ENCODE data around the gene CIB2.

CIB2 gene

DNA sequence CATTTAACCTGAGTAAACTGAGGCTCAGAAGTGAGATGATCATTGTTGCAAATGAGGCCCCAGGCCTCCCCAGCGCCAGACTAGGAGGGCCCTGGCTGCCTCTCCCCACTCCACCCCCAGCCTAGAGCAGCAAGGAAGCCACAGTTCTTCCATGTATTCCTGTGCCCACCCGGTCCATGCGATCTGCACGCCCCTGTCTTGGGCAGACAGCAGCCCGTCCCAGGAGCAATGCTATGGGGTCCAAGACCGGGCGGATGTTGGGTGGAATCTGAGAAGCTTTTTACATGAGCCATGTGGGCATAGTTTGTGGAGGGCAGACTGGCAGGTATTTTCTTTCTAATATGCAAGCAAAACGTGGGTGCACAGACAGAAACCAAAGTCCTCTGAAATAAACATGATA lies 23.8 kb downstream of the CIB2 start:
- DNase-seq (ENCODE audit: low spot score), result no peak

DNA sequence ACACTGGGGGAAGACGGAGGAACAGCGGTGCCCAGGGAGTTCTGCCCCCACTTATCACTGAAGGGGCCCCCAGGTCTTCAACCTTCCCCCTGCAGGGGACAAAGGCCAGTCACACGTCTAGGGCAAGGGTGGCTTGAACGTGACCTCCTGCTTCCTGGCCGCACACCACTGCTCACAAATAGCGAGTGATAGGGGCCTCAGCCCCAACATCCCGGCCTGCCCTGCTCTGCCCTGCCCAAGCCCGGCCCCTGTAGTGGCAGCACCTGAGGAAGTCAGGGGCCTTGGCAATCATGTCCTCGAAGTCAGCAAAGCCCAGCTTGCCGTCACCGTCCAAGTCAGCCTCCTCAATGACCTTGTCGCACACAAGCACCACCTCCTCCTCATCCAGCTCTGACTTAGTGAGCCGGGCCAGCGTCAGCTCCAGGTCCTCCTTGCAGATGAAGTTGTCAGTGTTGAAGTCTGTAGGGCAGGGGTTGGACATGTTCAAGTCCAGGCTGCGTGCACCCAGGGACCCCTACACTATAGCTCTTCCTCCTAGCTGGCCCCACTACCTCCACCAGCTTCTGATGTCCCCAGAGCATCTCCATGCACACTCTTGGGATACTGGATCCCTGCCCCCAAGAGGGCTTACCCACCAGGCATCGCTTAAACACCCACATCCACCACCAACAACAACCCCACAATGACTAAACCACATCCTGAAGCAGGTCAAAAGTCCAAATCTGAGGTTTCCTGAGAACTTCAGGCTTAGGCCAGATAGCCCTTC lies 25.6 kb downstream of the CIB2 start:
- DNase-seq (ENCODE audit: low spot score), result no peak

DNA sequence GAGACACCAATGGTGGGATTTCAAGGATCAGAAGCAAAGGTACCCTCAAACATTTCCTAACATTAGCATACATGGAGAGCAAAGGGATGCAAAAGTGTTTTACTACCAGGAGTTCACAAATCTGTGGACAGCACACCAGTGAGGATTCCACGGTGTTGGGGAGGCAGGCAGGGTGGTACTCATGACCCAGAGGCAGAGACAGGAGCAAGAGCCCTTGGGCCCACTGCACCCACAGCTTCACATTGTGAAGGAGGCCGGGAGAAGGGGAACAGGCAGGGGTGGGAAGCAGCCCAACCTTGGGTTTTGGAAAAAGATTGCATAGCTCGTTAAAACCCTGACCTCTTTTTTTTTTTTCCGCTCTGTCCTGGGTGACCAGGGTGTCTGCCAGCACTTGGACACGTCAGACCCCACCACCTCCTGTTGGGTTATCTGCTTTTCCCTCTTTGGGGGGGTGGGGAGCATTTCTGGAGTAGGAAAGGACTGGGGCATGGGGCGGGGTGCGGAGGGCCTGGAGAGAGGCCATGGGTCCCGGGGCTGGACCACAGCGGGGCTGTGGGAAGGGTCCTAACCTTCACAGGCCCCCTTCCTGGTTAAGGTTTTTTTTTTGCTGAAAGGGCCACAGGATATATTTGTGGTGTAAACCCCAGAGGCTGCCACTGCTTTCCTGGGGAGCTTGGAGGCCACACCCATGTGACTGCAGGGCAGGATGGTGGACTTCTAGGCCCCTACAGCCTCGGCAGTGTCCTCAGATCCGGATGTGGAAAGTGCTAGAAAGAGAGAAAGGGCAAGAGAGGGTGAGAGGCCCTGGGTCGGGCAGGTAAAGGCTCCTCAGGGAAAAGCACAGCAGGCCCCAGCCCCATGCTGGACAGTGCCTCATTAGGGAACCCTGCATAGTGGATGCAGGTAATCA lies 26.4 kb downstream of the CIB2 start:
- DNase-seq (ENCODE audit: low spot score), result no peak

DNA sequence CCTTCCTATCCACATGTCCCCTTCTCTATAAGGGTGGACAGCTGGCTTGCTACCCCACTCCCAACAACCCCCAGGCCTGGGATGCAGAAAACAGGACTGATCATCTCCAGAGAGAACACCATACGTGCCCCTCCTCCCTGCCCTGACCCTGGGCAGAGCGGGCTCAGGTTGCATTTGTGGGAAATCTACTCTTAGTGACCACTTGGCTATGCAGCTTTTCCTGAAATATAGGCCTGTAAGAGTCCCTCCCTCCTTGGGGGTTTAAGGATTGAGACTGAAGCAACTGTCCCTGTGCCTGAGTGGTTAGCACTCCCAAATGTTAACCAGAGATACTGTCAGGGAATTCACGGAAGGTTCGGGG lies 27.1 kb downstream of the CIB2 start:
- DNase-seq (ENCODE audit: low spot score), result no peak

DNA sequence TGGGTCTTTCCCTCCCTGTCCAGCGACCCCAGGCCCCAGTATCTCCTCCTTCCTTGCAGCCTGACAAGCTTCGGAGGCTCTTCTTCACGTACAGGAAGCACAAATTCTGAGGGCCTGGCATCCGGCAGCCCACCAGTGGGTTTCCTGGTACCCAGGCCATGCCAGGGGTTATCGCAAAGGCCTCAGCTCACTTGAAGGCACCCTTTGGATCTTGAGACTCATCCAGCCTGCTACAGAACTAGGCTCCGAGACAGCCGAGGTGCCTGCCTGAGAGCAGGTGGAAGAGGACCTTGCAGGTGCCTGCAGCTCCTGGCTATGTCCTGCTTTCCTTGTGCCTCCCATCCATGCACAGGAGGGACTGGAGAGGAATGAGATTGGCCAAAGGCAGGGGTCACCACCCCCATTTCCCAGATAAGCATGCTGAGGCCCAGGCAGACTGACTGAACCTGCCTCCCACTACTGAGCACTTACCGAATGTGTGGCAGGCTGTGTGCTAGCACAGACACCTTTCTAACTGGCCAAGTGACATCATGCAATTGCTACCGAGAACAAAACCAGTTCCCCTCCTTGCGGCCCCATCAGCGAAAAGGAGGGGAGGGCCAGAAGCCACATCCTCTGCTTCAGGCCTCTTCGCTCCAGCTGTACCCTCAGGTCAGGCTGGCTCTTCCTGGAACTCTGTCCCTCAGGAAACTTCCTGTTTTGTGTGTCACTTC lies 27.7 kb downstream of the CIB2 start:
- DNase-seq (ENCODE audit: low spot score), result no peak

DNA sequence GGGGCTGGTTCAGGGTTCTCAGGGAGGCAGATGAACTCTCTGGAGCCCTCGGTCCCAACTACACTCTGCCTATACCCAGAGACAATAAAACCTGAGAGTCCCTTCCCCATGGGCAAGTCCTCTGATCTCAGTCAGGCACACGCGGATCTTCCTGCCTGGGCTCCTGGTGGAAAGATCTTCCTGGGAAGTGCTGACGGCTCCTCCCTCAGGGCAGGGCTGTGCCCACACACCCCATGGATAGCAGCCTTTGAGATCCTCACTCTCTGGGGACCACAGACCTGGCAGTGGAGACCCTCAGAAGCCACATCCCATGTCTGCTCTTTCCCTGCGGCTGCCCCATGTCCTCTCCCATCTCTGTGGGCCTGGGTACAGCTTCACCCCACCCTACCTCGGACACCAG lies 28.5 kb downstream of the CIB2 start:
- no peak for DNase-seq (ENCODE audit: low spot score)

DNA sequence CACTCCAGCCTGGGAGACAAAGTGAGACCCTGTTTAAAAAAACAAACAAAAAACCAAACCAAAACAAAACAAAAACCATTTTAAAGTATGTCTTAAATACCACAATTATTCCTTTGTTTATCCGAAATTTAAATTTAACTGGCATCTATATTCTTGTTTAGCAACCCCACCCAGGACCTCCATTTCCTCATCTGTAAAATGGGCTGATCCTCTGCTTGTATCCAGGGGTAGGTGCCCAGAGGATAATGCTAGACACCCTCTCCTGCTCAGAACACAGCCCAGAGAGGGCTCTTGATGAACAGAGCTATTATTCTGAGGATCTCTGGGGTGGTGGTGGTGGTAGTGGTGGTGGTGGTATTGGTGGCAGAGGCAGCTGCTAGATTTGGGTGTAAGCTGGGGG lies 29.0 kb downstream of the CIB2 start:
- DNase-seq (ENCODE audit: low spot score), result no peak

DNA sequence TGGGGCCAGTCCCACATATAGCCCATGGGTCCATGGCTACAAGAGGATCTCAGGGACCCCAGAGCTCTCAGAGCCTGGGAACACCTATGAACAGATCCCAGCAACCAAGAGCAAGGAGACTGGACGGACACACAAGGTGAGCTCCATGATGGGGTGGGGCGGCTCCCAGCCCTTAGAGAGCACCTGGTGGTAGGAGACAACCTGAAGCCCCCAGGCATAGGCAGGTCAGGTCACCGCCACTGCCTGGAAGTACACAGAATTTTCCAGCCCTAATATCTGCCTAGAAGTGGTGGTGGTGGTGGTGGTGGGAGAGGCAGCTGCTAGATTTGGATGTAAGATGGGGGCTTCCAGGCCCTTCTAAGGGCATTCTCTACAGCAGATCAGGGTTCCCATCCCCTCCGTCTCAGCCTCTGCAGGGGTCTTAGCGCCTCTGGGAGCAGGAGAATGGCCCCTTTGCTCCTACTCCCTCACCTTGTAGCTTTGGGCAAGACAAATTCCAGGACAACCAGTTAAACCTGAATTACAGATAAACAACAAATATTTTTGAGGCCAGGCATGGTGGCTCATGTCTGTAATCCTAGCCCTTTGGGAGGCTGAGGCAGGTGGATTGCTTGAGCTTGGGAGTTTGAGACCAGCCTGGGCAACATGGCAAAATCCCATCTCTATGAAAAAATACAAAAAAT lies 29.7 kb downstream of the CIB2 start:
- DNase-seq (ENCODE audit: low spot score), result no peak

DNA sequence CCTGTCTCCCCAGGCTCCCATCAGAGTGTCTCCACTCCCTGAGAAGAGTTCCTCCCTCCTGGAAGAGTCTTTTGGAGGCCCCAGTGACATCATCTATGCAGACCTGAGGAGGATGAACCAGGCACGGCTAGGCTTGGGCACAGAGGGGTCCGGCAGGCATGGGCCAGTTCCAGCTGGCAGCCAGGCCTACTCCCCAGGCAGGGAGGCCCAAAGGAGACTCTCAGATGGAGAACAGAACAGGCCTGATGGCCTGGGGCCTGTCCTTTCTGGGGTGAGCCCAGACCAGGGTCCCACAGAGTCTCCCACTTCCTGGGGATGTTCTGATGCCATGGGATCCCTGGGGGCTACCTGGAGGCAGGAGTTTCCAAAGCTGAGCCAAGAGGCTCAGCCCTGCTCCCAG lies 30.4 kb downstream of the CIB2 start:
- no peak for DNase-seq (ENCODE audit: low spot score)

DNA sequence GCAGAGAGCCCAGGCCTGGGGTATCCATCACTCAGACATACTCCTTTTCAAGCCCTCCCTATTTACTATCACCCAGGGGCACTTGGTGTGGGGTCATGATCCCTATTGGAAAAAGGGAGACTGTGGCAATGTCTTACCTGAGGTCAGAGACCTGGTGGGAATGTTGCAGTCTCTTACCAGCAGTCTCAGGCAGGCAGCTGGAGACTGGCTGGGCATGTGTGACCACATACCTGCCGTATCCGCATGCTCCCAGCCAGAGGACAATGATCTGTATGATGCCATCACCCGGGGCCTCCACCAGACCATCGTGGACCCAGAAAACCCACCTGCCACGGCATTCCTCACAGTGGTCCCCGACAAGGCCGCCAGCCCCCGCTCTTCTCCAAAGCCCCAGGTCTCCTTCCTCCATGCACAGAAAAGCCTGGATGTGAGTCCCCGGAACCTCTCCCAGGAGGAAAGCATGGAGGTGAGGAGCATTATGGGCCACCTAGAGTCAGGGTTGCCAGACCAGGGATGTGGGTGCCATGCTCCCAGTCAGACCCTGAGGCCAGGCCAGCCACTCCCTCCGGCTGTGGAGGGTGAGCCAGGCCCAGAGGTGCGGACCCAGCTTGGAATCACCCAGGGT lies 33.0 kb downstream of the CIB2 start:
- no peak for DNase-seq (ENCODE audit: low spot score)

DNA sequence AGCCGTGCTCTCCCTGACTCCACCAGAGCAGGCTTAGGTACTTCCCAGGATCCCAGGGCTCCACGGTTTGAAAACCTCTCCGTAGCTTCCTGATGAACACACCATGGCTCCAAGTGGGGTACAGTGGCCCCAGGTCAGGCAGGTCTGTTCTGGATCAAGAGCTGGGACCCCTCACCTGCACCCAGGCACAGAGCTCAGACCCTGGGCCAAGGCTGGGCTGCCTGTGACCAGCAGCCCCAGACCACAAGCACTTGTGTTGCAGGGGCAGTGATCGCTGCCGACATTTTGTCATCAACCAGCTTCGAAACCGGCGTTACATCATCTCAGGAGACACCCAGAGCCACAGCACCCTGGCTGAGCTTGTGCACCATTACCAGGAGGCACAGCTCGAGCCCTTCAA lies 33.6 kb downstream of the CIB2 start:
- no peak for DNase-seq (ENCODE audit: low spot score)

DNA sequence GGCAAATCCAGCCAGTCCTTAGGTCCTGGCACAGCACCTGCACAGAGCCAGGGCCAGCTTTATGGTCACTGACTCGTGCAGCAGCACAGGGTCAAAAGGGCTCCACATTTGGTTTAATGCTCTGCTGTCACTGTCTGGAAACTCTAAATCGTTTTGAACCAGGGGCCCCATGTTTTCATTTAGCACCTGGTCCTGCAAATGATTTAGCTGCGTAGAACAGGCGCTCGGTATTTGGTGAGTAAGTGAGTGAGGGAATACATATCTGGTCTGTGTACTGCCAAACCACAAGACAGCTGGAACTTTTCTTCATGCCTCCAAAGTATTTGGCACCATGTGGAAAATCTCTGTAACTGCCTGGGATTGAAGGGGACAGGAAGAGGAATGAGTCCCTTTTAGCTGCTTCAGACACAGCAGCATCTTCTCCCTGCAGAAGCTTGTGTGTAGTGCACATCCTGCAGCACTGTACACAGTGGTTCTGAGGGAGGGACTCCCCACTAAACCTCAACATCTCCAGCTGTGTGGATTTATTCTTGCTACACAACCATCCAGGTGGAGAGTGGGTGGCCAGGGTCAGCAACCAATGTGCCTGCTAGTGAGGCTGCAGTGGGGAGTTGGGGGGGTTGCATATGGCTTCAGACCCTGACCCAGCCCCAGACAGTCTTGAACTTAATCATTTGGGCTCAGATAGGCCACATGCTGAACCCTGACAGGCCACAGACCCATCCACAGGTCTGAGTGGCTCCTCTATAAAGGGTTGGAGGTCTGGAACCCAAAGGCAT lies 37.8 kb downstream of the CIB2 start:
- peak; percentile 73 for DNase-seq (ENCODE audit: low spot score)

DNA sequence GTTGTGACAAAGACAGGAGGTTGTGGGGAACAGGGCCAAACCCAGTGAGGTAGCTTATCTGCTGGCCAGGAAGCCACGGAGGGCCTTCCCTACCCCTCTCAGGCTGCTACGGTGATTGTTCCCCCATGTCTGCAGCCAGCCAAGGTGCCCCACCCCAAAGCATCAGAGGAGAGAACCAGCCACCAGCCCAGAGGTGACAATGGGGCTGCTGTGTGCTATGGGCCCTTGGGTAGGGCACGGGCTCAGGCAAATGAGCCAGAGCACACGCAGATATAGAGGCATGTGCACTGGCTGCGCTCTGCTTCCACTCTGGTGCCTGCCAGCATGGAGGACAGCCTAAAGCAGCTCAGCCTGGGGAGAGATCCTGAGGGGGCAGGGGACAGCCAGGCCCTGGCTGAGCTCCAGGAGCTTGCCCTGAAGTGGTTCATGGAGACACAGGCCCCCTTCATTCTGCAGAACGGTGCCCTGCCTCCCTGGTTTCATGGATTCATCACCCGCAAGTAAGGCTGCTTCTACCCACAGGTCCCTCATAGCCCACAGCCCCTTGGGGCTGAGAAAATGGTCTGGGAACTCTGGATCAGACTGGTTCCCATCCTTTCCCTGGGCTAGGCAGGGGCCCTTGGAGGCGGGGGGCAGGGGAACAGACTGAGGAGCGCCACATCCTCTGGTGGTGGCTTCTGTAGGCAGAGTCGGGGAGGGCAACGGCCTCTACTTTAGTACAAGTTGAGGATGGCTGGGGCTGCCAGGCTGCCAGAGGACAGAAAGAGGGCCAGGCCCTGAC lies 38.8 kb downstream of the CIB2 start, which contains the start of gene SH2D7:
Gene SH2D7 (plus strand): TSS at position 301 of the 781 bp plus-strand sequence. CDS start 24 bp downstream, at position 325.
- DNase-seq (ENCODE audit: low spot score), result no peak

DNA sequence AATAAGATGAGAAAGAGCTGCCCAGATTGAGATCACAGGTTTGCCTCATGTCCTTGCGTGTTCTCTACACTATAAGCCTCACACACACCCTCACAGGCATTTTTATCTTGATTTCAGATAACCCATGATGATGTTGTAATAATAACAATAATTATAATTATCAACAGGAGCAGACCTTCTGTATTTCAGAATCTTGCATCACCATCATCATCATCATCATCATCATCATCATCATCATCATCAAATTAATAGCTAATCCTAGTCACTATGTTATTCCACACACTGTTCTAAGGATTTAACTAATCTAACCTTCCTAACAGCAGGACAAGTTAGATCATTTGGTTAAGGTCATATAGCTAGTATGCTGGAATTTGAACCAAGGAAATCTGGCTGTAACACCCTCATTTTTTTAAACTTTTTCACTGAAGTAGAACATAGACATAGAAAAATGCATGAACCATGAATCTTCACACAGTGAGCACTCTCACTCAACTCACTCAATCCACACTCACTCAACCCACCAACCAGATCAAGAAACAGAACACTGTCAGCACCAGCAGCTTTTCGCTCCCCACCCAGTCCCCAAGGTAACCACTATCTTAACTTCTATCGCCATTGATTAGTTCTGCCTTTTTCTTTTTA lies 40.7 kb downstream of the CIB2 start:
- no peak for DNase-seq (ENCODE audit: low spot score)

DNA sequence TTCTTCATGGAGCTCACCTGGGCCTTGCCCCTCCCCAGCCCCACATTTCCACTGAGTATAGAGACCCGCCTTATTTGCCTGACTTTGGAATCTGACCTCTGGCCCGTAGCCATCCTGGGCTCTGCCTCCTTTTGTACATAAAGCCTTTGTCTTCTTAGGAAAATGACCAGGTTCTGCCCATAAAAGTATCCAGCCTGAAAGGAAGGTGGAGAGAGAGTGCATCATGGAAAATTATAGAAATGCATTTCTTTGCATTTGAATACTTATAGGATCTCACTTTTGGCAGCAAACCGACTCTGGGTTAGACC lies 42.5 kb downstream of the CIB2 start:
- no peak for DNase-seq (ENCODE audit: low spot score)

DNA sequence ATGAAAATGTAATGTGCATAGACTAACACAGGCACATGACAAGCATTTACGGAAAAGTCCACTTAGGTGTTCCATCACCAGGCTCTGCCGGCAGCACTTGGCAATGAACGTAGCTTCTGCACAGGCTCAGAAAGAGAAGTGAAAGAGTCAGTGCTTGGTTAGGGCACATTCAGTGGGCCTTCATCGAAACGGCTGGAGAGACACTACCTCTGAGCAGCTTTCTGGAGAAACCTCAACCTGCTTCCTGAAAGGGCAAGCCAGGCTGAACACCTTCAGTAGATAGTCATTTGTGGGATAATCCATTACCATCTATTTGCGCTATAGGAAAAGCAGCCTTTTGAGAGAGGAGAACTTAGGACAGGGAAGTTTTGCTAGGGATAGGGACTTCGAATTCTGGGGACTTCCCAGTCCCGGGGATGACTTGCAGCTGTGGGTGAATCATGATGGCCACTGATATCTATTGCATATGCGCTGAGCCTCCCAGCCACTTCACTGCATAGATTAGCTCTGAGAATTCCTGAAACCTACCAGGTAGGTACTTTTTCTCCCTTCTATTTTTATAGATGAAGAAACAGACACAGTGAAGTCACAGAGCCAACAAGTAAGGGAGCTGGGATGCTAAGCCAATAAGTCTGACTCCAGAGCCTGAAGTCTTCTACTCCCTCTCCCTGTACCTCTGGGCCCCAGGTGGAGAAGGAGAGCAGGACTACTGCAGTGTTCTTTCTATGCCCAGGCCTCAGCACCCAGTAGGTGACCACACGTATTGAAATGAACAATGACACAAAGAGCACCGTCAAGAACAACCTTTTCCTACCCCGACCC lies 43.1 kb downstream of the CIB2 start:
- peak; percentile 50 for DNase-seq (ENCODE audit: low spot score)

DNA sequence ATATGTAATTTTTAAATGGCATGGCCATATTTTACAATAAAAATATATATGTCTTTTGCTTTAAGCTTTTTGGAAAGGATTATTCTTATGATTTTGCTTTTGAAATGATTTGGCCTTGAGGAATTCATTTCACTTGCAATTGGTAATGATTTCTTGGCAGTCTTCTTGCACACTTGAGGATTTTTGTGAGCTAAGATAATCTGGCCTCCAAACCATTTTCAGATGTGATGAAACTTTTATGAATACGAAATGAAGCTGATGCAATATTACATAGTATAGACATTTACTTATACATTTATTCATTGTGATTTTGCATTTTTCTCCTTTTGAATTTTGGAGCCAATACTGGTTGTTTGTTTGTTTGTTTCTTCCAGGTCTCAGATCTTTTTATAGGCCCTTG lies 45.3 kb downstream of the CIB2 start:
- DNase-seq (ENCODE audit: low spot score), result no peak

DNA sequence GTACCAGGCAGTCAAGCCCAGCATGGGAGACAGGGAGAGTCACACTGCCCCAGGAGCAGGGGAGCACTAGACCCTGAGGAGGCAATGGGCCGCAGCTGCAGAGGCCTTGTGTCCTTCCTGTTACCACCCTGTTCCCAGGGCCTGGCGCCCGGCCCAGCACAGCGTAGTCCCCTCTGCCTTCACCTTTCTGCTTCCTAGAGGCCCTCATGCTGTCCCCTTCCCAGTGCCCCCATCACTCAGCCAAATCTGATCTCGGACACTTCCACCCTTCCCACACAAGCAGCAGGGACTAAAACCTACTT lies 46.8 kb downstream of the CIB2 start:
- no peak for DNase-seq (ENCODE audit: low spot score)

Measured in kidney tubule cell (primary cell).